Pancreas (tissue), 10 donors: ENCODE measurements around the gene TLE1. TPM values are rescaled to one million over a fixed set of nuclear protein-coding genes. Genes with fewer than 3 reads are reported as not detected.

Experiments used
- ATAC-seq, 4 donors: fragments of 200-7000 bp; cut with Tn5 transposase; one replicate each; pipeline versions ENCODE4 v1.8.0 to v1.9.1; 2020; ENCODE audit warnings: mild to moderate bottlenecking in 4 of 4, moderate library complexity in 4 of 4
- DNase-seq, 6 donors: peaks; one replicate each; pipeline ENCODE4 v3.0.0-alpha.2; 2020
- FAIRE-seq: peaks from 2 replicates; lab custom pipeline; 2012; peaks lifted over from hg19 to GRCh38; lab: Jason Lieb, UNC
- H3K27ac ChIP-seq, 4 donors: fragments of 200-600 bp; sonication (generic); 1 replicate in 3 of 4; 2 replicates in 1 of 4; pipeline versions ENCODE4 v1.5.0 to v1.8.0; 2020
- H3K27me3 ChIP-seq, 4 donors: fragments of 200-600 bp; one replicate each; pipeline ENCODE4 v1.8.0; 2021
- H3K36me3 ChIP-seq, 3 donors: fragments of 200-600 bp; sonication (generic) in 1 of 3; one replicate each; pipeline versions ENCODE4 v1.5.0 to v1.8.0; 2020 to 2021
- H3K4me1 ChIP-seq, 3 donors: fragments of 200-600 bp; one replicate each; pipeline ENCODE4 v1.8.0; 2021
- H3K4me3 ChIP-seq, 4 donors: fragments of 200-600 bp; sonication (generic) in 2 of 4; one replicate each; pipeline versions ENCODE4 v1.5.0 to v1.8.0; 2020 to 2021
- H3K9me3 ChIP-seq, 4 donors: fragments of 200-600 bp; one replicate each; pipeline ENCODE4 v1.8.0; 2021
- WGBS, 2 donors: extraction: QIAGEN DNeasy Blood & Tissue Kit; methylation state at CpG; one replicate each; pipeline ENCODE4 v1.1.7; 2013; 5-methylcytosine and 5-hydroxymethylcytosine counted together
- intact Hi-C, 3 donors: fragments of 100-400 bp; cut with DNase I; formaldehyde crosslinking; loops; one replicate each; pipeline versions ENCODE4 v1.11.1 to v1.14.2; 2022
- polyA plus RNA-seq, 2 donors: library from polyadenylated mRNA; stranded (reverse); fragments of 200-250 nt; gene quantifications; one replicate each; pipeline ENCODE4 v1.2.3, GENCODE V29; 2013
- total RNA-seq, 6 donors: library from RNA; stranded (reverse); fragmentation: NEBNext Ultra II Directional in 4 of 6; extraction: Animal tissue kit (Norgen Biotek cat#: 25700) in 4 of 6; gene quantifications; one replicate each; pipeline versions ENCODE4 v1.2.1 to v1.2.4, GENCODE V29; 2021 to 2023
- TF ChIP-seq, protein P1 (sequence below), 4 donors: fragments of 200-600 bp; sonication (generic) in 3 of 4; IDR thresholded peaks; one replicate each; pipeline versions ENCODE4 v1.5.0 to v1.8.0; 2021; ENCODE audit warnings: antibody characterized with exemption in 4 of 4
- donor health status: healthy with polysubstance abuse.
- donor health status: DM: no; HTN: no; CAD: no; lungs with moderate emphysema.
- donor health status: DM: no; HTN: no; CAD: no.
- donor health status: control.
- donor health status: control.
- donor health status: Bipolar disorder and iron deficiency.
- donor health status: DM: yes; HTN: yes; CAD: no.
- donor health status: DM: no; HTN: no; CAD: no.
- donor health status: DM: no; HTN: no; CAD: no.
- donor health status: DM: yes; HTN: yes; CAD: no.

Gene TLE1
- total and polyA plus RNA-seq, 8 donors = 15.1 to 38.9 (median 28.4) TPM

- Histone ChIP-seq H3K27me3 (no peaks in the 10 kb centered on the region), H3K4me3 (no peak overlapping the region), H3K27ac (no peak overlapping the region), H3K4me1 (peaks cover 0 to 9% (median 8%) of the 10 kb centered on the region in 3 donors), H3K36me3 (peaks cover 0 to 18% (median 7%) of the 10 kb centered on the region in 3 donors), H3K9me3 (no peaks in the 10 kb centered on the region)
- FAIRE-seq (no peak), DNase-seq (no peak), ATAC-seq (peak in 3 of 4 donors; percentile 54 to 64 (median 60))
- TF ChIP-seq, protein P1, sequence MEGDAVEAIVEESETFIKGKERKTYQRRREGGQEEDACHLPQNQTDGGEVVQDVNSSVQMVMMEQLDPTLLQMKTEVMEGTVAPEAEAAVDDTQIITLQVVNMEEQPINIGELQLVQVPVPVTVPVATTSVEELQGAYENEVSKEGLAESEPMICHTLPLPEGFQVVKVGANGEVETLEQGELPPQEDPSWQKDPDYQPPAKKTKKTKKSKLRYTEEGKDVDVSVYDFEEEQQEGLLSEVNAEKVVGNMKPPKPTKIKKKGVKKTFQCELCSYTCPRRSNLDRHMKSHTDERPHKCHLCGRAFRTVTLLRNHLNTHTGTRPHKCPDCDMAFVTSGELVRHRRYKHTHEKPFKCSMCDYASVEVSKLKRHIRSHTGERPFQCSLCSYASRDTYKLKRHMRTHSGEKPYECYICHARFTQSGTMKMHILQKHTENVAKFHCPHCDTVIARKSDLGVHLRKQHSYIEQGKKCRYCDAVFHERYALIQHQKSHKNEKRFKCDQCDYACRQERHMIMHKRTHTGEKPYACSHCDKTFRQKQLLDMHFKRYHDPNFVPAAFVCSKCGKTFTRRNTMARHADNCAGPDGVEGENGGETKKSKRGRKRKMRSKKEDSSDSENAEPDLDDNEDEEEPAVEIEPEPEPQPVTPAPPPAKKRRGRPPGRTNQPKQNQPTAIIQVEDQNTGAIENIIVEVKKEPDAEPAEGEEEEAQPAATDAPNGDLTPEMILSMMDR (IDR thresholded peaks at IDR 0.05) = no peak
- intact Hi-C loops = no loop called here
- WGBS, 2 donors = 87 to 90% methylated on average over 12 of the region's 12 CpGs
Observed at GRCh38 chr9:81604306-81605169, 84.8 kb downstream of the TLE1 start.

- intact Hi-C loops = no loop called here
- Histone ChIP-seq H3K4me3 (no peak overlapping the region), H3K36me3 (peaks cover 0 to 6% (median 0%) of the 10 kb centered on the region in 3 donors), H3K4me1 (peaks cover 0 to 12% (median 12%) of the 10 kb centered on the region in 3 donors), H3K9me3 (no peaks in the 10 kb centered on the region), H3K27me3 (no peaks in the 10 kb centered on the region), H3K27ac (no peak overlapping the region)
- DNase-seq (no peak), ATAC-seq (no peak), FAIRE-seq (no peak)
- TF ChIP-seq, protein P1 (IDR thresholded peaks at IDR 0.05) = no peak
- 89 to 98% methylated on average over 6 of the region's 6 CpGs for WGBS, 2 donors
Observed at GRCh38 chr9:81602887-81603680, 86.3 kb downstream of the TLE1 start.

GRCh38 chr9:81601639-81602623, 87.4 kb downstream of the TLE1 start:
- DNase-seq (no peak), ATAC-seq (no peak), FAIRE-seq (no peak)
- intact Hi-C loops = no loop called here
- Histone ChIP-seq H3K36me3 (peaks cover 0 to 4% (median 0%) of the 10 kb centered on the region in 3 donors), H3K27ac (no peak overlapping the region), H3K4me3 (no peak overlapping the region), H3K27me3 (no peaks in the 10 kb centered on the region), H3K9me3 (no peaks in the 10 kb centered on the region), H3K4me1 (peaks cover 0 to 12% (median 12%) of the 10 kb centered on the region in 3 donors)
- 87 to 93% methylated on average over 15 of the region's 15 CpGs for WGBS, 2 donors
- TF ChIP-seq, protein P1 (IDR thresholded peaks at IDR 0.05) = no peak

GRCh38 chr9:81600631-81601030, 88.7 kb downstream of the TLE1 start:
- intact Hi-C loops = no loop called here
- no peak overlapping the region for H3K27ac ChIP-seq
- ATAC-seq (no peak), DNase-seq (no peak), FAIRE-seq (no peak)
- no peaks in the 10 kb centered on the region for H3K27me3 ChIP-seq
- H3K36me3 ChIP-seq = no peaks in the 10 kb centered on the region
- WGBS, 2 donors = 86 to 87% methylated on average over 4 of the region's 4 CpGs
- TF ChIP-seq, protein P1 (IDR thresholded peaks at IDR 0.05) = no peak
- H3K9me3 ChIP-seq = no peaks in the 10 kb centered on the region
- peaks cover 0 to 12% (median 12%) of the 10 kb centered on the region in 3 donors for H3K4me1 ChIP-seq
- no peak overlapping the region for H3K4me3 ChIP-seq
